ENCODE results near the gene BRS3.

DNA sequence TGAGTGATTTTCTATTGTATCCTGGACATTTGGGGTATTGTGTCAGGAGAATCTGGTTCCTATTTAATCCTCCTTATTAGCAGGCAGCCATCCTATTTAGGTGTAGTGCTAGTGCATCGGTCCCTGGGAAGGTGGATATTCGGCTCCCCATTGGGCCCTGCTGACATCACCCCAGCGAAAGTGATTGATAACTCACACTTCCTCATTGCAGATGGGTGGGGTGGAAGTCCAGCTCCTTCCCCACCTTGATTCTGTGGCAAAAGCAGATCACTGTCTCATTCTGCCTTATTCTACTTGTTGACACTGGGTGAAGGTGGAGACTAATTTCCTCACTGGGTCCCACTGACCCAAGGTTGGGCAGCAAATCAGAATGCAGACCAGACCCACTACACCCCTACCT is 23.2 kb upstream of the BRS3 start:
- TF ChIP-seq EZH2 (IDR thresholded peaks at IDR 0.05) (no peak), POLR2AphosphoS5 (IDR thresholded peaks at IDR 0.05; ENCODE audit: borderline replicate concordance, low read depth, low read length) (no peak)
